MM.1S (cell line): Measurements from ENCODE around the gene PIK3R6.

Experiments
- EZH2 ChIP-seq: fragments of 300-600 bp; sonication (generic); optimal IDR thresholded peaks from 2 replicates; pipeline ENCODE3; 2017; ENCODE audit warnings: low read depth, mild to moderate bottlenecking, antibody characterized with exemption, low read length, mixed read lengths
- TF ChIP-seq, protein P1 (sequence below): fragments of 300-600 bp; sonication (generic); IDR thresholded peaks from 2 replicates; pipeline ENCODE4 v1.5.1; 2016; ENCODE audit warnings: antibody characterized with exemption, low read length, mixed read lengths

GRCh38 chr17:8822401-8823035 lies 45.0 kb downstream of the PIK3R6 start:
- TF ChIP-seq, protein P1, sequence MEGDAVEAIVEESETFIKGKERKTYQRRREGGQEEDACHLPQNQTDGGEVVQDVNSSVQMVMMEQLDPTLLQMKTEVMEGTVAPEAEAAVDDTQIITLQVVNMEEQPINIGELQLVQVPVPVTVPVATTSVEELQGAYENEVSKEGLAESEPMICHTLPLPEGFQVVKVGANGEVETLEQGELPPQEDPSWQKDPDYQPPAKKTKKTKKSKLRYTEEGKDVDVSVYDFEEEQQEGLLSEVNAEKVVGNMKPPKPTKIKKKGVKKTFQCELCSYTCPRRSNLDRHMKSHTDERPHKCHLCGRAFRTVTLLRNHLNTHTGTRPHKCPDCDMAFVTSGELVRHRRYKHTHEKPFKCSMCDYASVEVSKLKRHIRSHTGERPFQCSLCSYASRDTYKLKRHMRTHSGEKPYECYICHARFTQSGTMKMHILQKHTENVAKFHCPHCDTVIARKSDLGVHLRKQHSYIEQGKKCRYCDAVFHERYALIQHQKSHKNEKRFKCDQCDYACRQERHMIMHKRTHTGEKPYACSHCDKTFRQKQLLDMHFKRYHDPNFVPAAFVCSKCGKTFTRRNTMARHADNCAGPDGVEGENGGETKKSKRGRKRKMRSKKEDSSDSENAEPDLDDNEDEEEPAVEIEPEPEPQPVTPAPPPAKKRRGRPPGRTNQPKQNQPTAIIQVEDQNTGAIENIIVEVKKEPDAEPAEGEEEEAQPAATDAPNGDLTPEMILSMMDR = no peak
- TF ChIP-seq EZH2 = no peak
